Right atrium auricular region (tissue), 2 donors: ENCODE results near the gene CRY2. TPM values are rescaled to one million over a fixed set of nuclear protein-coding genes. Genes with fewer than 3 reads are reported as not detected.
A peak's percentile ranks its signal among the peaks of the same experiment; 100 is the strongest.

Source experiments
- DNase-seq: peaks from one replicate; pipeline ENCODE4 v3.0.0-alpha.2; 2019; ENCODE audit warnings: low spot score
- H3K27ac ChIP-seq, 2 donors: fragments of 200-600 bp; sonication (generic); 1 replicate in 1 of 2; 2 replicates in 1 of 2; pipeline ENCODE4 v1.5.1; 2016 to 2019
- H3K27me3 ChIP-seq, 2 donors: fragments of 200-600 bp; sonication (generic); one replicate each; pipeline versions ENCODE4 v1.5.1 to v1.6.0; 2017 to 2019
- H3K36me3 ChIP-seq: fragments of 200-600 bp; sonication (generic); one replicate; pipeline ENCODE4 v1.5.1; 2016
- H3K4me1 ChIP-seq, 2 donors: fragments of 200-600 bp; sonication (generic); one replicate each; pipeline versions ENCODE4 v1.5.1 to v1.6.0; 2017 to 2019
- H3K4me3 ChIP-seq, 2 donors: fragments of 200-600 bp; sonication (generic); 1 replicate in 1 of 2; 2 replicates in 1 of 2; pipeline ENCODE4 v1.5.1; 2017 to 2019; ENCODE audit warnings: mild to moderate bottlenecking in 1 of 2, moderate library complexity in 1 of 2
- H3K9me3 ChIP-seq, 2 donors: fragments of 200-600 bp; sonication (generic); one replicate each; pipeline ENCODE4 v1.5.1; 2019
- CTCF ChIP-seq, 2 donors: fragments of 200-600 bp; sonication (generic); IDR thresholded peaks; one replicate each; pipeline ENCODE4 v1.5.1; 2019; ENCODE audit warnings: antibody characterized with exemption in 2 of 2
- total RNA-seq, 2 donors: library from RNA; depleted of rRNA; stranded (reverse); fragments of >200 nt; gene quantifications; one replicate each; pipeline ENCODE4 v1.1.0, GENCODE V29; 2016

CRY2 gene
- total RNA-seq, 2 donors from 2014 or later, result 43.0 to 62.9 TPM

GRCh38 chr11:45880772-45881570 lies 33.7 kb downstream of the CRY2 start:
- H3K27me3 ChIP-seq, result no peaks in the 10 kb centered on the region
- H3K27ac ChIP-seq, result no peak overlapping the region
- H3K4me3 ChIP-seq, result no peak overlapping the region
- DNase-seq, result no peak
- peaks cover 0 to 13% of the 10 kb centered on the region in 2 donors for H3K4me1 ChIP-seq
- TF ChIP-seq CTCF (IDR thresholded peaks at IDR 0.05), result no peak
- peaks cover 60% of the 10 kb centered on the region for H3K36me3 ChIP-seq
- H3K9me3 ChIP-seq, result no peaks in the 10 kb centered on the region

- no peak for DNase-seq
These were observed 34.6 kb downstream of the CRY2 start for GRCh38 chr11:45881708-45882368.

GRCh38 chr11:45884596-45885185 lies 37.4 kb downstream of the CRY2 start:
- TF ChIP-seq CTCF (IDR thresholded peaks at IDR 0.05), result no peak
- H3K27ac ChIP-seq, result no peak overlapping the region
- no peak for DNase-seq
- H3K27me3 ChIP-seq, result no peaks in the 10 kb centered on the region
- H3K4me3 ChIP-seq, result no peak overlapping the region
- H3K36me3 ChIP-seq, result peaks cover 33% of the 10 kb centered on the region
- H3K9me3 ChIP-seq, result no peaks in the 10 kb centered on the region
- H3K4me1 ChIP-seq, result peaks cover 0 to 14% of the 10 kb centered on the region in 2 donors

More at GRCh38 chr11:45881708-45882368, 34.6 kb downstream of the CRY2 start:
- Histone ChIP-seq H3K4me1 (peaks cover 0 to 14% of the 10 kb centered on the region in 2 donors), H3K4me3 (no peak overlapping the region), H3K27ac (no peak overlapping the region), H3K36me3 (peaks cover 52% of the 10 kb centered on the region), H3K9me3 (no peaks in the 10 kb centered on the region), H3K27me3 (no peaks in the 10 kb centered on the region)
- TF ChIP-seq CTCF (IDR thresholded peaks at IDR 0.05), result no peak

- DNase-seq, result no peak
- Histone ChIP-seq H3K27ac (no peak within 1 kb of the TSS), H3K27me3 (no peaks in the 10 kb centered on the region), H3K9me3 (no peaks in the 10 kb centered on the region), H3K4me1 (peaks cover 0 to 14% of the 10 kb centered on the region in 2 donors), H3K4me3 (peak within 1 kb of the TSS; percentile 39 to 62), H3K36me3 (peaks cover 26% of the 10 kb centered on the region)
- TF ChIP-seq CTCF (IDR thresholded peaks at IDR 0.05), result no peak
These were observed 38.1 kb downstream of the CRY2 start, which contains the start of gene MAPK8IP1 for GRCh38 chr11:45885274-45885920. MAPK8IP1 (plus strand) TSS chr11:45885651; CDS start chr11:45885821, 170 bp downstream.

GRCh38 chr11:45885921-45886721 lies 38.8 kb downstream of the CRY2 start:
- Histone ChIP-seq H3K27ac (no peak overlapping the region), H3K9me3 (no peaks in the 10 kb centered on the region), H3K36me3 (peaks cover 18% of the 10 kb centered on the region), H3K4me1 (peaks cover 0 to 14% of the 10 kb centered on the region in 2 donors), H3K27me3 (no peaks in the 10 kb centered on the region), H3K4me3 (peak overlapping the region; percentile 39 to 62)
- DNase-seq, result no peak
- TF ChIP-seq CTCF (IDR thresholded peaks at IDR 0.05), result no peak
